HG02798 (cell line): Measurements from ENCODE around the gene NDUFB6.
"Not testable (repeated sequence)": the region's sequence is repeated elsewhere in the genome, so short reads cannot be mapped to it uniquely, and the experiment has no call there.

Experiments
- ATAC-seq: cut with Tn5 transposase; IDR thresholded peaks from one replicate; pipeline ENCODE4 v1.9.1; 2021; ENCODE audit warnings: mild to moderate bottlenecking; ENCODE audit not compliant: unreplicated experiment, poor library complexity

The NDUFB6 gene

GRCh38 chr9:32524892-32525708, 47.9 kb downstream of the NDUFB6 start:
- no peak for ATAC-seq

- ATAC-seq: not testable (repeated sequence)
Observed at GRCh38 chr9:32524558-32524891, 48.4 kb downstream of the NDUFB6 start.

GRCh38 chr9:32523910-32524309, 49.0 kb downstream of the NDUFB6 start:
- no peak for ATAC-seq

GRCh38 chr9:32518276-32518675, 54.7 kb downstream of the NDUFB6 start:
- ATAC-seq: no peak

GRCh38 chr9:32516241-32516640, 56.7 kb downstream of the NDUFB6 start:
- no peak for ATAC-seq

- no peak for ATAC-seq
Observed at GRCh38 chr9:32508728-32509127, 64.2 kb downstream of the NDUFB6 start.

- no peak for ATAC-seq
Observed at GRCh38 chr9:32503008-32503407, 70.0 kb downstream of the NDUFB6 start.
